HL-60 (cell line): Measurements from ENCODE around the gene CDYL.

ENCODE experiments used
- GABPA ChIP-seq: IDR thresholded peaks from 2 replicates; pipeline ENCODE4 v1.6.1; 2012; ENCODE audit warnings: low read depth
- POLR2AphosphoS5 ChIP-seq: IDR thresholded peaks from 2 replicates; pipeline ENCODE4 v1.6.1; 2012; ENCODE audit warnings: low read depth
- SPI1 ChIP-seq: IDR thresholded peaks from 2 replicates; pipeline ENCODE4 v1.6.1; 2012; ENCODE audit warnings: low read depth, mild to moderate bottlenecking, borderline replicate concordance
- TF ChIP-seq, protein P1 (sequence below): IDR thresholded peaks from one replicate; pipeline ENCODE4 v1.5.1; 2011; ENCODE audit warnings: low read length, control low read depth, inconsistent platforms; ENCODE audit not compliant: insufficient read depth
- TF ChIP-seq, protein P2 (sequence below): IDR thresholded peaks from 2 replicates; pipeline ENCODE4 v1.6.1; 2012; ENCODE audit warnings: low read depth; ENCODE audit not compliant: insufficient replicate concordance

DNA sequence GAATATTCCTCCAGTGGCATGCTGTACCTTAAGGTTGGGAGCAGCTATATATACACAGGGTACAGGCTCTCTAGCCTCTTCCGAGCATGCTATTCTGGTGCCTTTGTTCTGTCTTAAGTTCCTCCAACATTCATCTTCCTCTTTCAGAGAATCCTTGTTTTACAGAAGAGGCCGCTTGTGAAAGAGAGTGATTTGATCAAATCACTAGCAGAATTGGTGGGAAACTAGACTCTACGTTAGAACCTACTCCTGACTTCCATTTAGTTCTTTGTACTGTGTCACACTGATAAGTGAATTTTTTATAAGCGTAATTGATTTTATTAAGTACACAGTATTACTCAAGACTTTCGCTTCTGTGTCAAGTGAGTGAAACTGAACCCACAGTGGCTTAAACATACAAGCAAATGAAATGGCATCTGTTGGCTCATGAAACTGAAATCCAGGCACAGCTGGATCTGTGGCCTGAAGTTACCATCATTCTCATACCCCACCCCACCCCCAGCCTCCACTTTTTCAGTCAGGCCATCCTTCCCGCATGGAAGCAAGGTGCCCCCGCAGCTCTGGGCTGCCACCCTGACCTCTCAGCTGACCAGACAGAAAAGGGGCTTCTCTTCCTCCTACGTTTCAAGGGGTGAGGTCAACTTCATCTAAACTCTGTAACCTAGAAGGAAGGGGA lies 125.3 kb downstream of the CDYL start:
- TF ChIP-seq, protein P1, sequence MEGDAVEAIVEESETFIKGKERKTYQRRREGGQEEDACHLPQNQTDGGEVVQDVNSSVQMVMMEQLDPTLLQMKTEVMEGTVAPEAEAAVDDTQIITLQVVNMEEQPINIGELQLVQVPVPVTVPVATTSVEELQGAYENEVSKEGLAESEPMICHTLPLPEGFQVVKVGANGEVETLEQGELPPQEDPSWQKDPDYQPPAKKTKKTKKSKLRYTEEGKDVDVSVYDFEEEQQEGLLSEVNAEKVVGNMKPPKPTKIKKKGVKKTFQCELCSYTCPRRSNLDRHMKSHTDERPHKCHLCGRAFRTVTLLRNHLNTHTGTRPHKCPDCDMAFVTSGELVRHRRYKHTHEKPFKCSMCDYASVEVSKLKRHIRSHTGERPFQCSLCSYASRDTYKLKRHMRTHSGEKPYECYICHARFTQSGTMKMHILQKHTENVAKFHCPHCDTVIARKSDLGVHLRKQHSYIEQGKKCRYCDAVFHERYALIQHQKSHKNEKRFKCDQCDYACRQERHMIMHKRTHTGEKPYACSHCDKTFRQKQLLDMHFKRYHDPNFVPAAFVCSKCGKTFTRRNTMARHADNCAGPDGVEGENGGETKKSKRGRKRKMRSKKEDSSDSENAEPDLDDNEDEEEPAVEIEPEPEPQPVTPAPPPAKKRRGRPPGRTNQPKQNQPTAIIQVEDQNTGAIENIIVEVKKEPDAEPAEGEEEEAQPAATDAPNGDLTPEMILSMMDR, result no peak
- no peak for TF ChIP-seq POLR2AphosphoS5
- TF ChIP-seq, protein P2, sequence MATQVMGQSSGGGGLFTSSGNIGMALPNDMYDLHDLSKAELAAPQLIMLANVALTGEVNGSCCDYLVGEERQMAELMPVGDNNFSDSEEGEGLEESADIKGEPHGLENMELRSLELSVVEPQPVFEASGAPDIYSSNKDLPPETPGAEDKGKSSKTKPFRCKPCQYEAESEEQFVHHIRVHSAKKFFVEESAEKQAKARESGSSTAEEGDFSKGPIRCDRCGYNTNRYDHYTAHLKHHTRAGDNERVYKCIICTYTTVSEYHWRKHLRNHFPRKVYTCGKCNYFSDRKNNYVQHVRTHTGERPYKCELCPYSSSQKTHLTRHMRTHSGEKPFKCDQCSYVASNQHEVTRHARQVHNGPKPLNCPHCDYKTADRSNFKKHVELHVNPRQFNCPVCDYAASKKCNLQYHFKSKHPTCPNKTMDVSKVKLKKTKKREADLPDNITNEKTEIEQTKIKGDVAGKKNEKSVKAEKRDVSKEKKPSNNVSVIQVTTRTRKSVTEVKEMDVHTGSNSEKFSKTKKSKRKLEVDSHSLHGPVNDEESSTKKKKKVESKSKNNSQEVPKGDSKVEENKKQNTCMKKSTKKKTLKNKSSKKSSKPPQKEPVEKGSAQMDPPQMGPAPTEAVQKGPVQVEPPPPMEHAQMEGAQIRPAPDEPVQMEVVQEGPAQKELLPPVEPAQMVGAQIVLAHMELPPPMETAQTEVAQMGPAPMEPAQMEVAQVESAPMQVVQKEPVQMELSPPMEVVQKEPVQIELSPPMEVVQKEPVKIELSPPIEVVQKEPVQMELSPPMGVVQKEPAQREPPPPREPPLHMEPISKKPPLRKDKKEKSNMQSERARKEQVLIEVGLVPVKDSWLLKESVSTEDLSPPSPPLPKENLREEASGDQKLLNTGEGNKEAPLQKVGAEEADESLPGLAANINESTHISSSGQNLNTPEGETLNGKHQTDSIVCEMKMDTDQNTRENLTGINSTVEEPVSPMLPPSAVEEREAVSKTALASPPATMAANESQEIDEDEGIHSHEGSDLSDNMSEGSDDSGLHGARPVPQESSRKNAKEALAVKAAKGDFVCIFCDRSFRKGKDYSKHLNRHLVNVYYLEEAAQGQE, result no peak
- TF ChIP-seq SPI1, result no peak
- TF ChIP-seq GABPA, result no peak
